K562 (cell line): Measurements from ENCODE around the gene DKKL1. TPM values are rescaled to one million over a fixed set of nuclear protein-coding genes. Genes with fewer than 3 reads are reported as not detected.

ENCODE experiments used
- ATAC-seq: fragments of 200-7000 bp; cut with Tn5 transposase; 3 replicates; pipeline ENCODE4 v1.9.1; 2020; ENCODE audit warnings: moderate library complexity
- BruUV-seq: library from RNA; stranded (reverse); fragments of 400-500 nt; replicated peaks from 2 replicates; lab custom pipeline; 2021; lab: Mats Ljungman, UMichigan
- CTCF ChIA-PET: fragments of 300-600 bp; formaldehyde crosslinking; extraction: SDS; loops from one replicate; lab custom pipeline; 2021; ENCODE audit warnings: low intra/inter-chr PET ratio; lab: Yijun Ruan, JAX
- POLR2A ChIA-PET: fragments of 300-600, 350-650 bp; sonication (Branson Sonifier 250); formaldehyde crosslinking; extraction: SDS; loops from one replicate; lab custom pipeline; 2021; ENCODE audit warnings: antibody characterized with exemption, inconsistent platforms; lab: Yijun Ruan, JAX
- DNase-seq, 4 experiments: peaks; one replicate each; pipeline versions ENCODE4 v3.0.0 to v3.0.0-alpha.2; 2011 to 2018; ENCODE audit warnings: low spot score in 3 of 4, mixed read lengths in 3 of 4; ENCODE audit errors: extremely low read depth in 1 of 4
- FAIRE-seq: peaks from 2 replicates; lab custom pipeline; 2011; peaks lifted over from hg19 to GRCh38; lab: Jason Lieb, UNC
- H2AFZ ChIP-seq: 2 replicates; pipeline ENCODE4 v1.6.0; 2011; ENCODE audit warnings: low read depth, low read length, control low read depth, inconsistent platforms
- H3K27ac ChIP-seq: fragments of 200-600 bp; 3 replicates; pipeline ENCODE4 v1.8.0; 2011; ENCODE audit warnings: low read depth, mild to moderate bottlenecking, control low read depth, inconsistent platforms, low read length, moderate library complexity, mixed read lengths; ENCODE audit errors: extremely low read depth
- H3K27me3 ChIP-seq, 2 experiments: fragments of 300-600 bp in 1 of 2; 2 replicates in 1 of 2; 3 replicates in 1 of 2; pipeline versions ENCODE4 v1.6.0 to v1.8.0; 2011; ENCODE audit warnings: inconsistent platforms in 2 of 2, low read length in 2 of 2, mild to moderate bottlenecking in 1 of 2, mixed read lengths in 1 of 2, moderate library complexity in 1 of 2; ENCODE audit not compliant: control insufficient read depth in 2 of 2, insufficient read depth in 2 of 2
- H3K36me3 ChIP-seq: fragments of 300-600 bp; 3 replicates; pipeline ENCODE4 v1.8.0; 2011; ENCODE audit warnings: mild to moderate bottlenecking, low read length, inconsistent platforms; ENCODE audit not compliant: control insufficient read depth, insufficient read depth
- H3K4me1 ChIP-seq, 2 experiments: fragments of 200-600 bp in 1 of 2; replicated peaks in 1 of 2; 2 replicates in 1 of 2; 3 replicates in 1 of 2; pipeline versions ENCODE4 v1.5.1 to v1.8.0; 2011; ENCODE audit warnings: inconsistent platforms in 2 of 2, low read length in 2 of 2, mild to moderate bottlenecking in 1 of 2, mixed read lengths in 1 of 2, moderate library complexity in 1 of 2; ENCODE audit not compliant: control insufficient read depth in 2 of 2, insufficient read depth in 2 of 2
- H3K4me2 ChIP-seq: 2 replicates; pipeline ENCODE4 v1.6.1; 2011; ENCODE audit warnings: low read length, control low read depth, inconsistent platforms, mixed read lengths; ENCODE audit not compliant: insufficient read depth
- H3K4me3 ChIP-seq: fragments of 200-600 bp; sonication (generic), shearing (Covaris generic); 2 replicates; pipeline ENCODE4 v1.5.1; 2016; ENCODE audit warnings: control low read depth, inconsistent platforms
- H3K79me2 ChIP-seq: fragments of 200-600 bp; 3 replicates; pipeline ENCODE4 v1.8.0; 2011; ENCODE audit warnings: low read length, inconsistent platforms; ENCODE audit not compliant: control insufficient read depth, insufficient read depth
- H3K9ac ChIP-seq, 2 experiments: 2 replicates each; pipeline versions ENCODE4 v1.6.0 to v1.6.1; 2011; ENCODE audit warnings: low read depth in 2 of 2, low read length in 2 of 2, control low read depth in 1 of 2, inconsistent platforms in 1 of 2, mild to moderate bottlenecking in 1 of 2, mixed read lengths in 1 of 2; ENCODE audit not compliant: insufficient read depth in 1 of 2
- H3K9me1 ChIP-seq: one replicate; pipeline ENCODE4 v1.6.0; 2011; ENCODE audit warnings: inconsistent platforms, mild to moderate bottlenecking, low read length, moderate library complexity; ENCODE audit not compliant: control insufficient read depth, insufficient read depth
- H3K9me3 ChIP-seq: replicated peaks from 2 replicates; pipeline ENCODE4 v1.5.1; 2011; ENCODE audit warnings: low read depth, low read length, inconsistent platforms; ENCODE audit not compliant: control insufficient read depth, insufficient read depth
- H4K20me1 ChIP-seq: replicated peaks from 2 replicates; pipeline ENCODE4 v1.6.1; 2011; ENCODE audit warnings: low read length, inconsistent platforms, mixed read lengths; ENCODE audit not compliant: control insufficient read depth, insufficient read depth
- CUX1 ChIP-seq: fragments of 200-800 bp; sonication (Bioruptor generic); IDR thresholded peaks from 2 replicates; pipeline ENCODE4 v1.6.1; 2016; ENCODE audit warnings: missing genetic modification characterization, missing compliant biosample characterization
- E2F6 ChIP-seq, 2 experiments: IDR thresholded peaks; 2 replicates each; pipeline ENCODE4 v1.6.1; 2011; ENCODE audit warnings: borderline replicate concordance in 1 of 2, control low read depth in 1 of 2, low read depth in 1 of 2, low read length in 1 of 2, mild to moderate bottlenecking in 1 of 2, mixed read lengths in 1 of 2, moderate library complexity in 1 of 2; ENCODE audit not compliant: insufficient read depth in 1 of 2, insufficient read length in 1 of 2, poor library complexity in 1 of 2, severe bottlenecking in 1 of 2; ENCODE audit errors: extremely low read depth in 1 of 2
- HEY1 ChIP-seq: fragments of 250-450 bp; sonication (Bioruptor Pico); IDR thresholded peaks from 2 replicates; pipeline ENCODE4 v1.5.0; 2020; ENCODE audit warnings: mild to moderate bottlenecking, moderate library complexity, borderline replicate concordance
- IFI16 ChIP-seq: fragments of 250-450 bp; sonication (Bioruptor Pico); IDR thresholded peaks from 2 replicates; pipeline ENCODE4 v2.1.2; 2022; ENCODE audit warnings: mild to moderate bottlenecking, inconsistent platforms
- LARP7 ChIP-seq: fragments of 450-650 bp; IDR thresholded peaks from 2 replicates; pipeline ENCODE4 v1.6.1; 2016
- MAZ ChIP-seq, 2 experiments: fragments of 450-650 bp in 1 of 2; sonication (generic) in 1 of 2; formaldehyde crosslinking; IDR thresholded peaks in 1 of 2; conservative IDR thresholded peaks in 1 of 2; 2 replicates each; pipeline versions ENCODE4 v1.4.0 to v1.5.0; 2020; ENCODE audit warnings: mild to moderate bottlenecking in 1 of 2, missing genetic modification reagents in 1 of 2
- NFXL1 ChIP-seq: fragments of 450-650 bp; formaldehyde crosslinking; IDR thresholded peaks from 2 replicates; pipeline ENCODE4 v1.4.0; 2021; ENCODE audit warnings: mild to moderate bottlenecking
- PYGO2 ChIP-seq: fragments of 450-650 bp; IDR thresholded peaks from 2 replicates; pipeline ENCODE4 v1.6.1; 2016; ENCODE audit warnings: mild to moderate bottlenecking, missing genetic modification characterization, moderate library complexity, missing compliant biosample characterization
- TBP ChIP-seq: optimal IDR thresholded peaks from 2 replicates; pipeline ENCODE3; 2011; ENCODE audit warnings: low read depth, low read length, improper control_type of control experiment
- ZMIZ1 ChIP-seq, 2 experiments: fragments of 150-350 bp in 1 of 2; IDR thresholded peaks; 2 replicates each; pipeline ENCODE4 v1.6.1; 2012 to 2016; ENCODE audit warnings: low read depth in 2 of 2, low read length in 2 of 2, mild to moderate bottlenecking in 1 of 2, moderate library complexity in 1 of 2
- in situ Hi-C: fragments of 300-500 bp; cut with MboI; formaldehyde crosslinking; loops from 4 replicates; pipeline ENCODE4 v1.15.0; 2018; ENCODE audit warnings: inconsistent platforms, mixed read lengths
- intact Hi-C: fragments of 100-400 bp; cut with micrococcal nuclease; formaldehyde crosslinking; loops from 2 replicates; pipeline ENCODE4 v1.14.2; 2022
- polyA plus RNA-seq, 8 experiments: library from polyadenylated mRNA; depleted of rRNA in 4 of 8; stranded (reverse) in 5 of 8; unstranded in 3 of 8; fragments of >200 nt; fragmentation: Nextera tagmentation in 2 of 8; fragmentation: Illumina TruSeq in 1 of 8; extraction: Ambion mirVana in 2 of 8; extraction: Trizol in 1 of 8; gene quantifications; 2 replicates each; pipeline versions ENCODE4 v1.2.1 to v1.2.3, GENCODE V29; 2011 to 2014; ENCODE audit warnings: inconsistent platforms in 1 of 8, missing spikeins in 1 of 8
- total RNA-seq, 7 experiments: library from RNA; depleted of rRNA in 6 of 7; stranded (reverse); fragments of >200 nt in 6 of 7; fragmentation: Illumina TruSeq in 2 of 7; extraction: Trizol in 2 of 7; gene quantifications; 2 replicates each; pipeline versions ENCODE4 v1.2.1 to v1.2.3, GENCODE V29; 2011 to 2021; ENCODE audit warnings: low replicate concordance in 1 of 7

DKKL1 gene
- total and polyA plus RNA-seq, 9 of the 15 experiments (the other 6 are each of a cell fraction or from before 2014, with no cell fraction given): 0.15 to 1.7 (median 0.52) TPM

- ATAC-seq (no peak), FAIRE-seq (no peak), DNase-seq (no peak)
- no peaks in the 10 kb centered on the region for H3K4me1 ChIP-seq
- H3K36me3 ChIP-seq: no peaks in the 10 kb centered on the region
- no peak overlapping the region for H3K9ac ChIP-seq
- no peak overlapping the region for H2AFZ ChIP-seq
- H3K4me2 ChIP-seq: no peak overlapping the region
- ChIA-PET CTCF (no interaction called here), POLR2A (no interaction called here)
- H3K9me1 ChIP-seq: no peaks in the 10 kb centered on the region
- in situ Hi-C loops: no loop called here
- H3K27ac ChIP-seq: no peak overlapping the region
- no peaks in the 10 kb centered on the region for H3K79me2 ChIP-seq
- no peaks in the 10 kb centered on the region for H4K20me1 ChIP-seq
- H3K4me3 ChIP-seq: no peak overlapping the region
- no peaks in the 10 kb centered on the region; the same call in 1 of the 2 replicates for H3K9me3 ChIP-seq
- no TSS peak for BruUV-seq
- TF ChIP-seq MAZ (CRISPR knock-in tag; conservative IDR thresholded peaks at IDR 0.05 in 1 of 2, IDR thresholded peaks at IDR 0.05 in 1 of 2): no peak
- TF ChIP-seq ZMIZ1 (IDR thresholded peaks at IDR 0.05; ENCODE audit: low read depth in 2 of 2, low read length in 2 of 2): no peak
- TF ChIP-seq NFXL1 (CRISPR knock-in tag): no peak
- TF ChIP-seq PYGO2 (tag): no peak
- TF ChIP-seq E2F6 (IDR thresholded peaks at IDR 0.05; ENCODE audit: borderline replicate concordance in 1 of 2, extremely low read depth in 1 of 2, insufficient read depth in 1 of 2, insufficient read length in 1 of 2, low read depth in 1 of 2, low read length in 1 of 2, poor library complexity in 1 of 2, severe bottlenecking in 1 of 2): no peak
- no peak for TF ChIP-seq IFI16 (CRISPR knock-in tag)
- TF ChIP-seq LARP7: no peak
- TF ChIP-seq HEY1 (CRISPR knock-in tag): no peak
- no peak for TF ChIP-seq CUX1 (CRISPR knock-in tag)
- TF ChIP-seq TBP: no peak
- H3K27me3 ChIP-seq: no peaks in the 10 kb centered on the region
- intact Hi-C loops: no loop called here
These were observed 47.4 kb upstream of the DKKL1 start for GRCh38 chr19:49316284-49316683.
